HG02981 (cell line): Measurements from ENCODE around the gene WIPF2.

Experiments
- ATAC-seq: cut with Tn5 transposase; IDR thresholded peaks from one replicate; pipeline ENCODE4 v1.9.1; 2021; ENCODE audit warnings: mild to moderate bottlenecking, moderate library complexity; ENCODE audit not compliant: unreplicated experiment

The WIPF2 gene

DNA sequence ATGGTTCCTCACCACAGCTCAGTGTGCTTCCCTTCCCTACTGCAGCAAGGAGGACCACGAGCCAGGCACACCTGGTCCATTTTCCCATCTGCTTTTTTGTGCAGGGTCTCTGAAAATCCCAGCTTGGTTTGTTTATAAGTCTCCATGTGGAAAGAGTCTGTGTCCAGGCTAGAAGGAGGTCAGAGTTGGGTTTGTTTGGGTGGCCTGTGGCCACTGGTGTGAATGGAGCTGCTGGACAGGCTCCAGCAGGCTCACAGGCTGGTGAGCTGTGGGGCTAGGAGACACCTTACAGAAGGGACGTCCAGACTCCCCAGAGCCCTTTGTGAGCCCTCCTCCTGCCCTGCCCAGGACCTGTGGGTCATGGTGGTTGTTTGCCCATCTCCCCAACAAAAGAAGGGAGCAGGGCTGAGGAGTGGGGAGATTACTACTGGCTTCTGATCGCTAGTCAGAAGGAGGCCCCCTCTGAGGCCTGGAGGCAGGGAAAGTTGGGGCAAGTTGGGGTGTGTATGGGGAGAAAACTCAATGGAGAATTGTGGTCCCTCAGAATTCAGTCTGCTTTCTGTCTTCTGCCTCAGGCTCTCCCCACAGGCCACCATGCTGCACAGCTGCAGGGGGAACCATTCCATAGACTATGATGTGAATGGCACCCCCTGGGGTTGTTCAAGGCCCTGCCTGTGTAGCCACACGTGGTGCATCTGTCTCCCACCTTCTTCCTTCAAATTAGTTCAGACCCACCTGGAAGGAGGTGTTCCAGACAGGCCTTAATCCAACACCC is 94.0 kb downstream of the WIPF2 start:
- ATAC-seq = no peak

- ATAC-seq = no peak
These were observed 94.8 kb downstream of the WIPF2 start for GRCh38 chr17:40313668-40314583.

DNA sequence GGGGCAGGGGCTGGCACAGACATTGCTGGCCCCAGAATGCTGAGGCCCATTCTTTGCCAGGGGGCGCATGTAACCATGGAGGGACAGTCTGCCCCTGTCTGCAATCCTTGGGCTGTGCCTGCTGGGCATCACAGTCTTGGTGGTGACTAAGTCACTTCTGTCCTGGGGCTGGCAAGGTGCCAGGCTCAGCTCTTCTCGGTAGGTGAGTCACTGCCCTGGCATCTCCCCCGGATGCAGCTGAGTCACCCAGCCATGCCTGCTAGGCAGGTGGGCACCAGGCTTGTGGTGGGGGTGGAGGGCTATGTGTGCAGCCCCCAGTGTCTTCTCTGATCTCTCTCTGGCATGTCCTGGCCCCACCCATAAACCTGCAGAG is 95.5 kb downstream of the WIPF2 start:
- no peak for ATAC-seq

- ATAC-seq = no peak
These were observed 96.1 kb downstream of the WIPF2 start for GRCh38 chr17:40315206-40315605.

DNA sequence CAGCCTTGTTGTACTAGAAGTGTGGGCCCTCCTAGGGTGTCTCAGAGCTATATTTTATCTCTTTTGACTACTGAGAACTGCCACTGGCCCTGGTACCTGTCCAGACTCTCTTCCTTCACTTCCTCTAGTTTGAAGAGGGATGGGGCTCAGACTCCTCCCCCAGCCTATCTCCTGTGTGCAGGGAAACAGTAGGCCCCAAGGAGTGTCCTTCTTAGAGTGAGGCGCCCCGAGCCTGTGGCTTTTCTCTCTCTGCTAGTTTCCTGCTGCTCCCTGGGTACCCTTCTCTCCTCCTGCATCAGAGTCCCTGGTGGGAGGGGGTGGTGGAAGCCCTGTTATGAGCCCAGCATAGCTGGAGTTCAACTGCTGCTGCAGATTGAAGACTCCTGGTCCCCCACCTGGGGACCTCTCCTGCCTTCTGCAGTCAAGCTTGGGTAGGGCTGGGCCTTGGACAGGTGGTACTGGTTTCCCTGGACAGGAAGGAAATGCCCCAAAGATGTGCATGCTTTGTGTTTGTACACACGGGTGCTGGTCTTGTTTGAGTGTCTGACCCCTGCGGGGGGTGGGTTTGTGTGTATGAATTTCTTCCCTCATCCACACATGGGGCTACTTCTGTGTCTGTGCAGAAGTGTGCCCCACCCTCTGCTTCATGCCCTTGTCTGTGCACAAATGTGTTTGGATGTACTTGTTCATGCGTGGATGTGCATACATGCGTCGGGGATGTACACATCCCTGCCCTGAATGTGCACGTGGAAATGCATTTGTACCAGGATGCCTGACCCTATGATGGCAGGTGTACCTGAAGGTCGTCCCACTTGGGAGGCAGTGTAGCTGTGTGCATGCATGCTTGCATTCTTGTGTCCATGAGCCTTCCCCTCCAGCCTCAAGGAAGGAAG is 96.8 kb downstream of the WIPF2 start:
- ATAC-seq = no peak

- no peak for ATAC-seq
These were observed 97.7 kb downstream of the WIPF2 start for GRCh38 chr17:40316571-40317344.

- ATAC-seq = no peak
These were observed 98.3 kb downstream of the WIPF2 start for GRCh38 chr17:40317345-40317873.

- peak; percentile 48 for ATAC-seq
These were observed 99.1 kb downstream of the WIPF2 start for GRCh38 chr17:40317880-40318829.

DNA sequence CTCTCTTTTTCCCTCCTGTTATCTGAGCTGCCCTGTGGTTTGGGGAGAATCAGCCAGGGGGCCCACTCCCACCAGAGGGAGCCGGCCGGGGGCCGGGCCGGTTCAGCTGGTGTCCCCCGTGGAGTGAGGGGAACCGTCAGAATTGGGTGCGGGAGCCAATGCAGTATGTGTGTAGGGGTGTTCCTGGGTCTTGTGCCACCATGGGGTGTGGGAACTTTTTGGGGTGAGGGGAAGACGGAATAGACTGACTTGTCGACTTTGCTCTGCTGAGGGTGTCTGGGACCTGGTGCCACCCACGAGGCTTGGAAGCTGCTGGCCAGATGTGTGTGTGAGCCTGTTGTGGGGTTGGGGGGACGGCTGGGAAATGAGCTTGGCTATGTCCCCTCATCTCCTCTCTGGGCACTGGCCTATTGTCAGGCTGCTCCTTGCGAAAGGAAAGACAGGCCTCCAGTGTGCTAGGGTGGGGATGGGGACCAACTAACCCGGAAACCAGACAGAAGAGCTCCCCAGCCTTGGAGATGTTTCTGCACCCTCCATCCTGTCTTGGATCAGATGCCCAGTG is 99.8 kb downstream of the WIPF2 start:
- no peak for ATAC-seq

DNA sequence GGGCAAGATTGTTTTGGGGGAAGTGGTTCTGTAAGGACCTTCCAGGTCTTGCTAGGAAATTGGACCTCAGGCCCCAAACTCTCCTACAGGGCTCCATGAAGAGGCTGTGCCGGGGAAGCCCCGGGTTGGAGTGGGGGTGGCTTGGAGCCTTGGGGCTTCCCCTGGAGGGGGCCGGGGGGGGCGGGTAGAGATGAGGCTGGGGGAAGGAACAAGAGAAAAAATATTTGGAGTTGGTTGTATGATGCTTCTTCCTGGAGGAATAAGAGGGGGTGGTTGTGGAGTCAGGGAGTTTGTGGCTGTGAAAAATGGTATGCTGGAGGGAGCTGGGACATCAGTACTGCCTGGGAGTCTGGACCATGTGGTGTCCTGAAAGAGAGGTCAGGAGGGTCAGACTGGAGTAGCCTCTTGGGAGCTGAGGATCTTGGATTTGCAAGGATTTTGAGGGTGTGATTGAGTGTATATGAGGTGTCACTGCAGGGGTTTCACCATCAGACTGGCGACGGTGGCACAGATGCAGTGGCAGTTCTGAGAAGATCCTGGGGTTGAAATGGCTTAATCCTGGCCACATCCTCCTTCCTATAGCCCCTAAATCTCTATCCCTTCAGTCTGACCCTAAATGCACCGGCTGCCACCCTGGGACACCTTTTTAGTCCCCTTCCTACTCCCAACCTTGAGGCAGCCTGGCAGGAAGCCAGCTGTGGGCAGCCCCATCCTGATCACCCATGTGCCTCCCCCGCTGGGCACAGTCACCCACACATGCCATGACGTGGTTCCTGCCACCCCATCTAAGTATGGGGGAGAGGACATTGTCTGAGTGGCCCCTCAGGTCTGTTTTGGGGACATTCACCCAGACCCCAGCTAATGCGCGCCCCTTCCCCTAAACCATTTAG is 100.8 kb downstream of the WIPF2 start:
- ATAC-seq = no peak

GRCh38 chr17:40320756-40321523 is 101.8 kb downstream of the WIPF2 start:
- ATAC-seq = no peak

GRCh38 chr17:40321524-40321929 is 102.4 kb downstream of the WIPF2 start:
- no peak for ATAC-seq

DNA sequence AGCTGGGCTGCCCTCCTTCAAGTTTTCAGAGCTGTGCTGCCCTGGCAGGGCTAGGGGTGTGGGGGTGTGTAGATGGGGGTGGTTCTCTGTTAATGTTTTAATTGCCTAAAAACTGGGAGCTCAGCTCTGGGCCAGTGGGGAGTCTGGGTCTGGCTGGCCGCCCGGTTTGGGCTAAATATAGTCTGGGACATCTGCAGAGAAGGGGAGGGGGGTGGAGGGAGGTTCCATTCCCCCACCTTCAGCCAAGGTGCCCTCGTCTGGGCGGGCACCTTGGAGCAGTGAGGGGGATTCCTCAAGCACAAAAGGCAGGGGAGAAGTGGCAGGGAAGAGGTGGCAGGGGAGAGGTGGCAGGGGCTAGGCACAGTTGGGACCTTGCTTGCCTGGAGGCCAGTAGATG is 102.9 kb downstream of the WIPF2 start:
- no peak for ATAC-seq

DNA sequence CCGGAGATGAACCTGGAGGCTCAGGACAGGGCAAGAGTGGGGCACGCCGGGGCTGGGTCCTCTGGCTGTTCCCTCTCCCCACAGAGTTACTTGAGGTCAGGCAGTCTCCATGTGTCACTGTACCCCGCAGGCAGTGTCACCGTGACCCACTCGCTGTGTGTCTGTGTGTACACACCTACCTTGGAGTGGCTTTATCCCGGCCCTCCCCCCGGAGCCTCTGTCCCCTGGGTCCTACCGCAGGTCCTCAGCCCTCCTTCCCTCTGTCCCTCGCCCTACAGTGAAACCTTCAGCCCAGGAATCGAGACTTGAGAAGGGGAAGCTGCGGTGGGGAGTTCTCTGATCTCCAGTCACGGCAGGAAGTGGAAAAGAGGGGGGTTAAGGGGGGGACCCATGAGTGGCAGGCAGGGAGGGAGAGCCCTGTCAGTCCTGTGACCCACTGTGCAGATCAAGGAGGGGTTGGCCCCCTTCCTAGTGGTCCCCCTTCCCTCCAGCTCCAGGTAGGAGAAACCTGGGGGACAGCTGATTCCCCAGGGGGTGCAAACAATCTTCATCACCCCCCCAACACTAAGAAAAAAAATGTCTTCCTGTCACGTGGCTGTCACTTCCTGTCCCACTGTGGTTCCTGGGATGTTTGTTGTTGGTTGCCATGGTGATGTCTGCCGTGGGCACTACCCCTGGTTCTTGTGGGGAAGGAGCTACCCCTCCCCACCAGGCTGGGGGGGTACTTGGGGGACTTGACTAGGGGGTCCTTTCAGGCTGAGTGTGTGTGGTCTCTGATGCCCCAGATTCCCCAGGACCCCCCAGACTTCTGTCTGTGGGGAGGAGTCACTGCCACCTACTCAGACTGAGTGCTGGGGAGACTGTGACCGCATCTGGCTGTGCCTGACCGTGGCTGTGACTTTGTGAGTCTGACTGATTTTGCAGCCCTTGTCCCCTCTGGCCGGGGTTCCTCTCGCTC is 103.5 kb downstream of the WIPF2 start:
- peak; percentile 25 for ATAC-seq
